PC-3 (cell line): ENCODE measurements around the gene DHDH.
"Not testable (repeated sequence)": the region's sequence is repeated elsewhere in the genome, so short reads cannot be mapped to it uniquely, and the experiment has no call there.

ENCODE experiments used
- EZH2 ChIP-seq: fragments of 300-600 bp; sonication (generic); IDR thresholded peaks from one replicate; pipeline ENCODE4 v1.6.1; 2017; ENCODE audit warnings: antibody characterized with exemption, mild to moderate bottlenecking, low read length; ENCODE audit not compliant: unreplicated experiment
- TF ChIP-seq, protein P1 (sequence below): fragments of 300-600 bp; sonication (generic); conservative IDR thresholded peaks from 2 replicates; pipeline ENCODE4 v1.5.1; 2017; ENCODE audit warnings: antibody characterized with exemption, low read depth, mild to moderate bottlenecking, low read length

GRCh38 chr19:48903788-48904187 is 29.7 kb upstream of the DHDH start:
- TF ChIP-seq, protein P1, sequence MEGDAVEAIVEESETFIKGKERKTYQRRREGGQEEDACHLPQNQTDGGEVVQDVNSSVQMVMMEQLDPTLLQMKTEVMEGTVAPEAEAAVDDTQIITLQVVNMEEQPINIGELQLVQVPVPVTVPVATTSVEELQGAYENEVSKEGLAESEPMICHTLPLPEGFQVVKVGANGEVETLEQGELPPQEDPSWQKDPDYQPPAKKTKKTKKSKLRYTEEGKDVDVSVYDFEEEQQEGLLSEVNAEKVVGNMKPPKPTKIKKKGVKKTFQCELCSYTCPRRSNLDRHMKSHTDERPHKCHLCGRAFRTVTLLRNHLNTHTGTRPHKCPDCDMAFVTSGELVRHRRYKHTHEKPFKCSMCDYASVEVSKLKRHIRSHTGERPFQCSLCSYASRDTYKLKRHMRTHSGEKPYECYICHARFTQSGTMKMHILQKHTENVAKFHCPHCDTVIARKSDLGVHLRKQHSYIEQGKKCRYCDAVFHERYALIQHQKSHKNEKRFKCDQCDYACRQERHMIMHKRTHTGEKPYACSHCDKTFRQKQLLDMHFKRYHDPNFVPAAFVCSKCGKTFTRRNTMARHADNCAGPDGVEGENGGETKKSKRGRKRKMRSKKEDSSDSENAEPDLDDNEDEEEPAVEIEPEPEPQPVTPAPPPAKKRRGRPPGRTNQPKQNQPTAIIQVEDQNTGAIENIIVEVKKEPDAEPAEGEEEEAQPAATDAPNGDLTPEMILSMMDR, result not testable (repeated sequence)
- not testable (repeated sequence) for TF ChIP-seq EZH2
